HepG2 (cell line): ENCODE measurements around the gene AQP10. TPM values are rescaled to one million over a fixed set of nuclear protein-coding genes. Genes with fewer than 3 reads are reported as not detected.

Experiments
- CREM ChIP-seq, 2 experiments: sonication (generic) in 1 of 2; formaldehyde crosslinking in 1 of 2; IDR thresholded peaks; 2 replicates each; pipeline versions ENCODE4 v1.4.0 to v1.6.1; 2016 to 2020; ENCODE audit warnings: antibody characterized with exemption in 1 of 2, mild to moderate bottlenecking in 1 of 2, missing genetic modification reagents in 1 of 2
- EZH2 ChIP-seq: conservative IDR thresholded peaks from 2 replicates; pipeline ENCODE4 v1.6.1; 2012; ENCODE audit warnings: mild to moderate bottlenecking, low read depth, low read length, moderate library complexity
- HES4 ChIP-seq: sonication (generic); formaldehyde crosslinking; IDR thresholded peaks from 2 replicates; pipeline ENCODE4 v1.9.0; 2021; ENCODE audit warnings: mild to moderate bottlenecking, missing genetic modification reagents, borderline replicate concordance
- HIVEP1 ChIP-seq: sonication (generic); formaldehyde crosslinking; IDR thresholded peaks from 2 replicates; pipeline ENCODE4 v1.4.0; 2020; ENCODE audit warnings: mild to moderate bottlenecking, missing genetic modification reagents
- HNF4A ChIP-seq: sonication (generic); formaldehyde crosslinking; IDR thresholded peaks from 2 replicates; pipeline ENCODE4 v1.4.0; 2020; ENCODE audit warnings: missing genetic modification reagents
- KDM5B ChIP-seq: sonication (generic); formaldehyde crosslinking; IDR thresholded peaks from 2 replicates; pipeline ENCODE4 v1.4.0; 2020; ENCODE audit warnings: missing genetic modification reagents, mild to moderate bottlenecking, borderline replicate concordance
- MZF1 ChIP-seq: sonication (generic); formaldehyde crosslinking; IDR thresholded peaks from 2 replicates; pipeline ENCODE4 v1.8.1; 2023; ENCODE audit warnings: mild to moderate bottlenecking, missing genetic modification reagents, borderline replicate concordance
- PRMT3 ChIP-seq: sonication (generic); formaldehyde crosslinking; IDR thresholded peaks from 2 replicates; pipeline ENCODE4 v1.8.1; 2022; ENCODE audit warnings: low read depth, mild to moderate bottlenecking, moderate library complexity, missing genetic modification reagents, borderline replicate concordance
- PTBP1 ChIP-seq: fragments of 200-400 bp; formaldehyde crosslinking; IDR thresholded peaks from 2 replicates; pipeline ENCODE4 v1.6.1; 2018; ENCODE audit warnings: low read length, low read depth; ENCODE audit not compliant: poor library complexity, severe bottlenecking
- RFXAP ChIP-seq: sonication (generic); formaldehyde crosslinking; IDR thresholded peaks from 2 replicates; pipeline ENCODE4 v1.4.0; 2020; ENCODE audit warnings: missing genetic modification reagents, borderline replicate concordance
- THYN1 ChIP-seq: sonication (generic); formaldehyde crosslinking; IDR thresholded peaks from 2 replicates; pipeline ENCODE4 v1.8.1; 2023; ENCODE audit warnings: low read depth, mild to moderate bottlenecking, moderate library complexity, missing genetic modification reagents, borderline replicate concordance
- WIZ ChIP-seq: sonication (generic); formaldehyde crosslinking; IDR thresholded peaks from 2 replicates; pipeline ENCODE4 v1.5.1; 2020; ENCODE audit warnings: mild to moderate bottlenecking, missing genetic modification reagents
- YEATS4 ChIP-seq: sonication (generic); formaldehyde crosslinking; IDR thresholded peaks from 2 replicates; pipeline ENCODE4 v1.4.0; 2020; ENCODE audit warnings: missing genetic modification reagents, borderline replicate concordance
- ZBTB1 ChIP-seq: sonication (generic); formaldehyde crosslinking; IDR thresholded peaks from 2 replicates; pipeline ENCODE4 v1.4.0; 2020; ENCODE audit warnings: missing genetic modification reagents, borderline replicate concordance
- ZBTB38 ChIP-seq: sonication (generic); formaldehyde crosslinking; IDR thresholded peaks from 2 replicates; pipeline ENCODE4 v1.5.1; 2020; ENCODE audit warnings: mild to moderate bottlenecking, missing genetic modification reagents
- ZC3H4 ChIP-seq: sonication (generic); formaldehyde crosslinking; IDR thresholded peaks from 2 replicates; pipeline ENCODE4 v1.4.0; 2020; ENCODE audit warnings: missing genetic modification reagents, borderline replicate concordance
- ZMYM2 ChIP-seq: sonication (generic); formaldehyde crosslinking; IDR thresholded peaks from 2 replicates; pipeline ENCODE4 v1.8.0; 2022; ENCODE audit warnings: mild to moderate bottlenecking, missing genetic modification reagents
- ZNF350 ChIP-seq: sonication (generic); formaldehyde crosslinking; IDR thresholded peaks from 2 replicates; pipeline ENCODE4 v1.4.0; 2020; ENCODE audit warnings: mild to moderate bottlenecking, low read depth, missing genetic modification reagents, borderline replicate concordance
- polyA plus RNA-seq, 8 experiments: library from polyadenylated mRNA; depleted of rRNA in 3 of 8; stranded (reverse) in 7 of 8; unstranded in 1 of 8; fragments of >200 nt; fragmentation: Illumina TruSeq in 4 of 8; extraction: Trizol in 4 of 8; gene quantifications; 2 replicates each; pipeline versions ENCODE4 v1.2.1 to v1.2.3, GENCODE V29; 2011 to 2016; ENCODE audit warnings: low read depth in 4 of 8, missing spikeins in 1 of 8, mixed read lengths in 1 of 8; ENCODE audit not compliant: insufficient read depth in 1 of 8
- total RNA-seq, 5 experiments: library from RNA; depleted of rRNA; stranded (reverse); fragments of >200 nt; fragmentation: Illumina TruSeq; extraction: Trizol; gene quantifications; 2 replicates each; pipeline ENCODE4 v1.2.3, GENCODE V29; 2016; ENCODE audit warnings: low read depth in 1 of 5
- TF ChIP-seq, protein P1 (sequence below): sonication (generic); formaldehyde crosslinking; IDR thresholded peaks from 2 replicates; pipeline ENCODE4 v1.4.0; 2020; ENCODE audit warnings: missing genetic modification reagents, borderline replicate concordance
- TF ChIP-seq, protein P2 (sequence below): sonication (generic); formaldehyde crosslinking; IDR thresholded peaks from 2 replicates; pipeline ENCODE4 v1.4.0; 2020; ENCODE audit warnings: mild to moderate bottlenecking, missing genetic modification reagents
- TF ChIP-seq, protein P3 (sequence below): sonication (generic); formaldehyde crosslinking; conservative IDR thresholded peaks from 2 replicates; pipeline ENCODE4 v1.4.0; 2020; ENCODE audit warnings: missing genetic modification reagents
- TF ChIP-seq, protein P4 (sequence below): sonication (generic); formaldehyde crosslinking; IDR thresholded peaks from 2 replicates; pipeline ENCODE4 v1.4.0; 2020; ENCODE audit warnings: mild to moderate bottlenecking, missing genetic modification reagents

AQP10 gene
- total and polyA plus RNA-seq, 2 of the 13 experiments (the other 11 are each of a cell fraction or from before 2014, with no cell fraction given): 0.30 TPM; not detected in 1

DNA sequence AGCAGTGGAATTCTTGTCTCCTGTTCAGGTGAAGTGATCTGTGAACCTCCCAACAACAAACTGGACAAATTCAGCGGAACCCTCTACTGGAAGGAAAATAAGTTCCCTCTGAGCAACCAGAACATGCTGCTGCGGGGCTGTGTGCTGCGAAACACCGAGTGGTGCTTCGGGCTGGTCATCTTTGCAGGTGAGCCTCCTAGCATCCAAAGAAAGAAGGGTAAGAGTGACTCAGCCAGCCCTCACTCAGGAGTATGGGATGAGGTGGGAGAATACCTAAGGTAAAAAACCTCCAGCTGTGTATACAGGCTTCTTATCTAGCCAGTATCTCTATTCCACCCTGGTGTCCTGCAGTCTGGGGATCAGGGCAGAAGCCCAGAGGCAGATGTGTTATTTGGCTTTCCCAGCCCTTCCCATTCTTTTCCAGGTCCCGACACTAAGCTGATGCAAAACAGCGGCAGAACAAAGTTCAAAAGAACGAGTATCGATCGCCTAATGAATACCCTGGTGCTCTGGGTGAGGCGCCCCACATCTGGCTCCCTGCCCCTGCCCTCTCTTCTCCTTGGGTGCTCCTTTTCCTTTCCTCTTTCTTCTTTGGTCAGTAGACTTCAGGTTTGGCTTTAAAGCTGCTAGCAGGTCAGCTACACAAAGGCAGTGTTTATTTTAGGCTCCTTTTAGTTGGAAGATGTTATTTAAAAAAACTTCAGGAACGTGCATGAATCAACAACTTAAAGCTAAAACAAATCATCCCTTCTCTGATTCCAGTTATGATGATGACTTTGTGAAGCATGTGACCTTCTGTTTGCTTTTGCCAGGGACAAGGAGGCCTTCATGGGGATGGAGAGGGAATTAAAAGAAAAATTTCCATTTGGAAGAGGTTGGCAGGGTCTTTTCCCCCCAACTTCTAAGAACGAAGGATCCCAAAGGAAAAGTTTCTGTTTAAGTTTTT is 13.5 kb downstream of the AQP10 start (continued):
- TF ChIP-seq, protein P1, sequence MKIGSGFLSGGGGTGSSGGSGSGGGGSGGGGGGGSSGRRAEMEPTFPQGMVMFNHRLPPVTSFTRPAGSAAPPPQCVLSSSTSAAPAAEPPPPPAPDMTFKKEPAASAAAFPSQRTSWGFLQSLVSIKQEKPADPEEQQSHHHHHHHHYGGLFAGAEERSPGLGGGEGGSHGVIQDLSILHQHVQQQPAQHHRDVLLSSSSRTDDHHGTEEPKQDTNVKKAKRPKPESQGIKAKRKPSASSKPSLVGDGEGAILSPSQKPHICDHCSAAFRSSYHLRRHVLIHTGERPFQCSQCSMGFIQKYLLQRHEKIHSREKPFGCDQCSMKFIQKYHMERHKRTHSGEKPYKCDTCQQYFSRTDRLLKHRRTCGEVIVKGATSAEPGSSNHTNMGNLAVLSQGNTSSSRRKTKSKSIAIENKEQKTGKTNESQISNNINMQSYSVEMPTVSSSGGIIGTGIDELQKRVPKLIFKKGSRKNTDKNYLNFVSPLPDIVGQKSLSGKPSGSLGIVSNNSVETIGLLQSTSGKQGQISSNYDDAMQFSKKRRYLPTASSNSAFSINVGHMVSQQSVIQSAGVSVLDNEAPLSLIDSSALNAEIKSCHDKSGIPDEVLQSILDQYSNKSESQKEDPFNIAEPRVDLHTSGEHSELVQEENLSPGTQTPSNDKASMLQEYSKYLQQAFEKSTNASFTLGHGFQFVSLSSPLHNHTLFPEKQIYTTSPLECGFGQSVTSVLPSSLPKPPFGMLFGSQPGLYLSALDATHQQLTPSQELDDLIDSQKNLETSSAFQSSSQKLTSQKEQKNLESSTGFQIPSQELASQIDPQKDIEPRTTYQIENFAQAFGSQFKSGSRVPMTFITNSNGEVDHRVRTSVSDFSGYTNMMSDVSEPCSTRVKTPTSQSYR (CRISPR knock-in tag): no peak; the same call in 1 of the 2 replicates
- TF ChIP-seq ZBTB1 (CRISPR knock-in tag) (no peak), THYN1 (CRISPR knock-in tag) (no peak), ZBTB38 (no peak), ZMYM2 (CRISPR knock-in tag) (peak; percentile 84), PRMT3 (CRISPR knock-in tag) (no peak), PTBP1 (no peak), KDM5B (CRISPR knock-in tag) (no peak), HNF4A (CRISPR knock-in tag) (peak; percentile 95), CREM (IDR thresholded peaks at IDR 0.05) (peak; percentile 60), CREM (CRISPR knock-in tag; IDR thresholded peaks at IDR 0.05) (no peak), HES4 (CRISPR knock-in tag) (no peak), RFXAP (no peak), ZC3H4 (no peak), EZH2 (no peak), YEATS4 (no peak; the same call in 1 of the 2 replicates), MZF1 (no peak), WIZ (no peak), ZNF350 (peak; percentile 71; the same call in 1 of the 2 replicates), HIVEP1 (CRISPR knock-in tag) (no peak)
- TF ChIP-seq, protein P2, sequence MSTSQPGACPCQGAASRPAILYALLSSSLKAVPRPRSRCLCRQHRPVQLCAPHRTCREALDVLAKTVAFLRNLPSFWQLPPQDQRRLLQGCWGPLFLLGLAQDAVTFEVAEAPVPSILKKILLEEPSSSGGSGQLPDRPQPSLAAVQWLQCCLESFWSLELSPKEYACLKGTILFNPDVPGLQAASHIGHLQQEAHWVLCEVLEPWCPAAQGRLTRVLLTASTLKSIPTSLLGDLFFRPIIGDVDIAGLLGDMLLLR (CRISPR knock-in tag): no peak
- TF ChIP-seq, protein P3, sequence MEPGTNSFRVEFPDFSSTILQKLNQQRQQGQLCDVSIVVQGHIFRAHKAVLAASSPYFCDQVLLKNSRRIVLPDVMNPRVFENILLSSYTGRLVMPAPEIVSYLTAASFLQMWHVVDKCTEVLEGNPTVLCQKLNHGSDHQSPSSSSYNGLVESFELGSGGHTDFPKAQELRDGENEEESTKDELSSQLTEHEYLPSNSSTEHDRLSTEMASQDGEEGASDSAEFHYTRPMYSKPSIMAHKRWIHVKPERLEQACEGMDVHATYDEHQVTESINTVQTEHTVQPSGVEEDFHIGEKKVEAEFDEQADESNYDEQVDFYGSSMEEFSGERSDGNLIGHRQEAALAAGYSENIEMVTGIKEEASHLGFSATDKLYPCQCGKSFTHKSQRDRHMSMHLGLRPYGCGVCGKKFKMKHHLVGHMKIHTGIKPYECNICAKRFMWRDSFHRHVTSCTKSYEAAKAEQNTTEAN (CRISPR knock-in tag): no peak; the same call in 1 of the 2 replicates
- TF ChIP-seq, protein P4, sequence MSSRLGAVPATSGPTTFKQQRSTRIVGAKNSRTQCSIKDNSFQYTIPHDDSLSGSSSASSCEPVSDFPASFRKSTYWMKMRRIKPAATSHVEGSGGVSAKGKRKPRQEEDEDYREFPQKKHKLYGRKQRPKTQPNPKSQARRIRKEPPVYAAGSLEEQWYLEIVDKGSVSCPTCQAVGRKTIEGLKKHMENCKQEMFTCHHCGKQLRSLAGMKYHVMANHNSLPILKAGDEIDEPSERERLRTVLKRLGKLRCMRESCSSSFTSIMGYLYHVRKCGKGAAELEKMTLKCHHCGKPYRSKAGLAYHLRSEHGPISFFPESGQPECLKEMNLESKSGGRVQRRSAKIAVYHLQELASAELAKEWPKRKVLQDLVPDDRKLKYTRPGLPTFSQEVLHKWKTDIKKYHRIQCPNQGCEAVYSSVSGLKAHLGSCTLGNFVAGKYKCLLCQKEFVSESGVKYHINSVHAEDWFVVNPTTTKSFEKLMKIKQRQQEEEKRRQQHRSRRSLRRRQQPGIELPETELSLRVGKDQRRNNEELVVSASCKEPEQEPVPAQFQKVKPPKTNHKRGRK: no peak
